GM18502 (cell line): ENCODE data around the gene RABAC1.
A peak's percentile ranks its signal among the peaks of the same experiment; 100 is the strongest.

Experiments
- ATAC-seq: cut with Tn5 transposase; IDR thresholded peaks from one replicate; pipeline ENCODE4 v1.9.1; 2021; ENCODE audit warnings: mild to moderate bottlenecking; ENCODE audit not compliant: unreplicated experiment, poor library complexity

Gene RABAC1

DNA sequence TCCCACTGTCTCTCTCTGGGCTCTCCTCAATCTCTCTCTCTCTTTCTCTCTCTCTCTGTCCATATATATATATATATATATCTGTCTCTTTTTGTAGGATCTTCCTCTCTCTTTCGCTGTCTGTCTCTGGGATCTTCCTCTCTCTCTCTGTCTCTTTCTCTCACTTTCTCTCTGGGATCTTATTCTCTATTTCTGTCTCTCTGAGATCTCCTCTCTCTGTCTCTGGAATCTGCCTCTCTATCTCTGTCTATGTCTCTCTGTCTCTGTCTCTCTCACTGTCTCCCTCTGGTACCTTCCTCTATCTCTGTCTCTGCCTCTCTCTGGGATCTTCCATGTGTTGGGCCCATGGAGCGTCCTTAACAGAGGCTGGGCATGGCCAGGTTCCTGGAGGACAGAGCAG, 31.5 kb upstream of the RABAC1 start:
- no peak for ATAC-seq

DNA sequence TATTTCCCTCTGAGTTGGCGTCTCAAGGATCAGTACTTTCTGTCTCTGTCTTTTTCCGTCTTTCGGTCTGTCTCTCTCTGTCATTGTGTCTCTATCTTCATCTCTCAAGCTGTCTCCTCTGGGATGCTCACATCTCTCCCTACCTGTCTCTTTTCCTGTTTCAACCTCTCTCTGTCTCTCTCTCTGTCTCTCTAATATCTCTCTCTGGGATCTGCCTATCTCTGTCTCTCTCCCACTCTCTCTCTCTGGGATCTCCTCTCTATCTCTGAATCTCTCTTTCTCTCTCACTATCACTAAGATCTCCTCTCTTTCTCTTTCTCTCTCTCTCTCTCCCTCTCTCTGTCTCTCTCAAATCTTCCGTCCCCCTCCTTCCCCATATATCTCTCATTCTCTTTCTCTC, 30.9 kb upstream of the RABAC1 start:
- no peak for ATAC-seq

DNA sequence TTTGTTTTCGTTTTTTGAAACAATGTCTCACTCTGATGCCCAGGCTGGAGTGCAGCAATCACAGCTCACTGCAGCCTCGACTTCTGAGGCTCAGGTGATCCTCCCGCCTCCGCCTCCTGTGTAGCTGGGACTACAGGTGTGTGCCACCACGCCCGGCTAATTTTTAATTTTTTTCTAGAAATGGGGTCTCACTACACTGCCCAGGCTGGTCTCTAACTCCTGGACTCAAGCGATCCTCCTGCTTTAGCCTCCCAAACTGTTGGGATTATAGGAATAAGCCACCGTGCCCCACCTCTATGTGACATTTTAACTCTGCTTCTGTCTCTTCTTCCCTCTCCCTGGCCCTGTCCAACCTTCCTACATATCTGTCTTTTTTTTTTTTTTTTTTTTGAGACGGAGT, 29.8 kb upstream of the RABAC1 start:
- no peak for ATAC-seq

DNA sequence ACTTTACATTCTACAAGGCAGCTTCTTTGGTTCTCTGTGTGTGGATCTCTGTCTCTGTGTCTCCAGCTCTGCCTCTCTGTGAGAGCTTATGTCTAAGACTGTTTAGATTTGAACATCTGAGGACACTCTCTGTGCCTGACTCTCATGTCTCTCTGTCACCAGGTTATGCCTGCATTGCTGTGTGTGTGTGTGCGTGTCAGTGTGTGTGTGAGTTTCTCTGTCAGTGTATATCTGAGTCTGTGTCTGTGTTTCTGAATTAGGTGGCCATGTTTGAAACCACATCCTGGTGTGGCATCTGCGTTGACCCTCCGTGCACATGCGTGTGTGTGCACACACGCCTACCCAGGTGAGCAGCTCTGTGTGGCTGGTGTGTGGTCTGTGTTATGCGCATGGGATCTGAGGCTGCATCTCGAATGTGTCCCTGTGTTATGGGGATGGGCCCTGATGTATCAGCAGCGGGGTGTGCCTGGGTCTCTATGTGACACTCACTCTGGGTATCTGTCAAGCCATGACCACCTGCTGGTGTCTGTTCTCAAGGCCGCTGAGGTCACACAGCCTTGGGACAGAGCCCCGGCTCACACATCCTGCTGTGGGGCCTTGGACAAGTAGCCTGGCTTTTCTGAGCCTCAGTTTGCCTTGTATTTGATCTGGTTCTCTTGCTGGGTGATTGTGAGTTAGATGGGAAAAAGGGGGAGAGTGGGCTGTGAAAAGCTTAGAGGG, 28.2 kb upstream of the RABAC1 start:
- ATAC-seq, result no peak

DNA sequence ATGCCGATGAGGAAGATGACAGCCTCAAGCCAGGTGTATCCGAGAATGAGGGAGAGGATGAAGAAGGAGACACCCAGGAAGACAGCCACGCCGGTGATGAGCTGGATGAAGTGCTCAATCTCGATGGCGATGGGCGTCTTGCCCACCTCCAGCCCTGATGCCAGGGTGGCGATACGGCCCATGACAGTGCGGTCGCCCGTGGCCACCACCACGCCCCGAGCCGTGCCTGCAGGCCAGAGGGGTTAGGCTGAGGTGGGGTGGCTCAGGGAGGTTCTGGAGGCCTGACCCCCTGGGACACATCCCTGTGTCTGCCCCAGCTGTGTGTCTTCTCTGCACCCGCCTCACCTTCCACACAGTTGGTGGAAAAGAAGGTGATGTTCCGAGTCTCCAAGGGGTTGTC, 25.8 kb upstream of the RABAC1 start:
- ATAC-seq, result no peak

DNA sequence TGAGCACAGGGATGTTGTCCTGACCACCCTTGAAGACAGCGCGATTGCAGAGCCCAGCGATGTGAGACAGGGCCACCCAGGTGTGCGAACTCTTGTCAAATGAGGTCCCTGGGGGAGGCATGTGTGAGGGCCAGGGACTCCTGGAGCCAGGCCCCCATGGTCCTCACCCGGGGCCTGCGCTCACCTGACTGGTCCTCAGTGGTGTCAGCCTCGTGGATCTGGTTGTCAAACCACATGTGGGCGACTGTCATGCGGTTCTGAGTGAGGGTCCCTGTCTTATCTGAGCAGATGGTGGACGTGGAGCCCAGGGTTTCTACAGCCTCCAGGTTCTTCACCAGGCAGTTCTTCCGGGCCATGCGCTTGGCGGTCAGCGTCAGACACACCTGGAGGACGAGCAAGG, 22.6 kb upstream of the RABAC1 start:
- ATAC-seq, result no peak

DNA sequence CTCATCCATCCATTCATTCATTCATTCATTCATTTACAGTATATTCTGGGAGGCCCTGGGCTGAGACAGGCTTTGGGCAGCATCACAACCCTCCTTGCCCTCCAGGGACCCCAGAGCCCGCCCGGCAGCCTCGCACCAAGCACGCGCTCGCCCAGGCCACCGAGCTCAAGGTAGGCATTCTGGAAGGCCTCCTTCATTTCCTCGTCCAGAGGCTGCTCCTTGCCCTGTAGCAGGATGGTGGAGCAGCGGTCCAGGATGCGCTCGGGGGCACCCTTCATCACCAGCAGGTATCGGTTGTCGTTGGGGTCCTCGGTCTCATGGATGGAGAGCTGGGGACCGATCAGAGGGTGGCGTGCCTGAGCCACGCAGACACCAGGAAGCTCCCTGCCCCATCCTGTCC, 19.3 kb upstream of the RABAC1 start:
- no peak for ATAC-seq

DNA sequence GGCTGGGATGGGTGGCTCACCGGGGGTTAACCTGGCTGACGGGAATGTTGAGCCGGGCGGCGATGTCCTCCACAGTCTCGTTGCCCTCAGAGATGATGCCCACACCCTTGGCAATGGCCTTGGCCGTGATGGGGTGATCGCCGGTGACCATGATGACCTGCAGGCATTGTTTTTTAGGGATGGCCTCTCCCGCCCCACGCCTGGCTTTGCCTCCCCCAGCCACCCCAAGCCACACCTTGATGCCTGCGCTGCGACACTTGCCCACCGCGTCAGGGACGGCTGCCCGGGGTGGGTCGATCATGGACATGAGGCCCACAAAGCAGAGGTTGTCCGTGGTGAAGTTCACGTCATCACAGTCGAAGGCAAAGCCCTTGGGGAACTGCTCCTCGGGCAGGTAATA, 18.8 kb upstream of the RABAC1 start:
- ATAC-seq, result no peak

DNA sequence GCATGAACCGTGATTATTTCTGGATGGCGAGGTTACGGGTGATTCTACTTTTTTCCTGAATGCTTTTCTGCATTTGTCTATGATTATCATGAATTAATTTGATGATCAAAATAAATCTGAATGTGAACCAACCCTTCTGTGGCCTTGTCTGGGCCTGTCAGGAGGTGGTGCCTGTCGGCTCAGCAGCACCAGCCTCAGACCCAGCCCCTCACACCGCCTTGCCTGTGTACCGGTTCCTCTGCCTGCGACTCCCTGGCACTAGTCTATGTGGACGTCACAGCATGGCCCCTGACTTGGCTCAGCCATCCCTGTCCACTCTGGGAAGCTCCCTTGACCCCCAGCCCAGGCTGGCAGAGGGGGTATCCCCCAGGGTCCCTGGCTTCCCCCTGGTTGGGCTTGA, 15.5 kb upstream of the RABAC1 start:
- ATAC-seq, result no peak

DNA sequence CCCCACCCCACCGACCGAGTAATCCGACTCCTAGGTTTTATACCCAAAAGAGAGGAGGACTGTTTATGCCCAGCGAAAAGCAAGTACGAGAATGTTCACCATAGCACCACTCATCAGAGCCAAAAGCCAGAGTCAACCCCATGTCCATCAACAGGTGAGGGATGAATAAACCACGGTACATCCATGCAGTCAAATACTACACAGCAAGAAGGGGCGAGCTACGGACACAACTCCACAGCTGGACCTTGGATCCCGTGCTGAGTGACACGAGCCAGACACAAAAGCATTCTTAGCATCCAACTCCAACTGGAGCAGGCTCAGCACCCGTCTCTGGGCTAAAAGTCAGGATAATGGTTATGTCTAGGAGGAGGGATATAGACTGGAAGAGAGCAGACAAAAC, 12.2 kb upstream of the RABAC1 start:
- no peak for ATAC-seq

DNA sequence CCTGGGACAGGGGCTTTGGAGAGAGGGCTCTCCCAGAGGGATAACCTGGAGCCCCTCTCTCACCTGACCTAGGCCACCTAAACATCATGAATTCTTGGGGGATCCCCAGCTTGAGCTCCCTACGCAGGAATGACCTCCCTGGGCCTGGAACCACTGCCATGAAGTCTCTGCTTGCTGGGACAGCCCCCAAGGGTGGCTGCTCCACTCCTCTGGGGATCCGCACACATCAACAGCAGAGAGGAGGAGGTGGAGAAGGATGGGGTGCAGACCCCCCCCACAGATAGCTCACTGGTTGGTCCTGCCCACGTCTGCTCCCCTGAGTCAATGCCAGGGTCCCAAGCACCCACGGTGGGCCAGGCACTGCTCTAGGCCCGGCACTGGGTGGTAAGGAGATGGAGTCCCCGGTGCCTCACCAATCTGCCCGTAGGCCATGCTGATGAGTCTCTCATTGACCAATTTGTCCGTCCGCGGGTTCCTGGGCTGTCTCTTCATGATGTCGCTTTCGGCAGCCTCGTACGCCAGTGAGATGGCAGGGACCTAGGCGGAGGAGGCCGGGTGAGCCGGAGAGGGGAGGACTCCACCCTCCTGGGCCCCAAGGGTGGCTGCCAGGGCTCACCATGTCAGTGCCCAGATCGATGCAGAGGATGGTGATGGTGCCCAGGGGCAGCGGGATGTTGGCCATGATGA, 10.8 kb upstream of the RABAC1 start:
- no peak for ATAC-seq

DNA sequence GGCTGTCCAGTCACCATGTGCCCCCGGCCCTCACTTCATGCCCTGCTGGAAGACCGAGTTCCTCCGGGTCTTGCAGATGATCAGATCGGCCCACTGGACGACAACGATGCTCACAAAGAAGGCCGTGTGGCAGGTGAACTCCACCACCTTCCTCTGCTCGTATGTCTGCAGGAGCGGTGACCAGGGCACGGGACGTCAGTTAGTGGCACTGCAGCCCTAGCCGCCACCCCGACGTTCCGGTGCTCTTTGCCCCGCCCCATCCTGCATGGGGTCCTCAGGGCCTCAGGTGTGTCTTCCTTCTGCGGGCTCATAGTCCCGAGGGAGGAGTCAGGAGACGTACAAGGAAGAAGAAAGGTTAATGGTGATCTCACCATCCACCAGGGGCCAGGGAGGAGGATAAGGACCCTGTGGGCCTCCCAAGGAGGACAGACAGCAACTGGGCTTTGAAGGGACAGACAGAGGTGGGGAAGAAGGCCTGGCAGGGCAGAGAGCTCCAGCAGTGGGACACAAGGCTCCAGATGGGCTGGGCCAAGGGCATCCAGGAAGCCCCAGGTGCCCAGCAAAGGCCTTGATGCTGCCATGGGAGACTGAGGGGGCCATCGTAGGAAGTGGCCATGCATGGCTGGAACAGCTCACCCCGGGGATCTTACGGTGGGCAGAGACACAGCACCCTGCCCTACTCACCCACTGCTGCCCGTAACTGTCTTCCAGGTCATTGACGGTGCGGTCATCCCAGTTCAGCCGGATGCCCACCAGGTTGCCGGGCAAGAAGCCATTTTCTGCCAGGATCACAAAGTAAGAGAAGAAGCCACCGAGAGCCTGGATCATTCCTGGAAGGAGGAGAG, 9.9 kb upstream of the RABAC1 start:
- no peak for ATAC-seq

DNA sequence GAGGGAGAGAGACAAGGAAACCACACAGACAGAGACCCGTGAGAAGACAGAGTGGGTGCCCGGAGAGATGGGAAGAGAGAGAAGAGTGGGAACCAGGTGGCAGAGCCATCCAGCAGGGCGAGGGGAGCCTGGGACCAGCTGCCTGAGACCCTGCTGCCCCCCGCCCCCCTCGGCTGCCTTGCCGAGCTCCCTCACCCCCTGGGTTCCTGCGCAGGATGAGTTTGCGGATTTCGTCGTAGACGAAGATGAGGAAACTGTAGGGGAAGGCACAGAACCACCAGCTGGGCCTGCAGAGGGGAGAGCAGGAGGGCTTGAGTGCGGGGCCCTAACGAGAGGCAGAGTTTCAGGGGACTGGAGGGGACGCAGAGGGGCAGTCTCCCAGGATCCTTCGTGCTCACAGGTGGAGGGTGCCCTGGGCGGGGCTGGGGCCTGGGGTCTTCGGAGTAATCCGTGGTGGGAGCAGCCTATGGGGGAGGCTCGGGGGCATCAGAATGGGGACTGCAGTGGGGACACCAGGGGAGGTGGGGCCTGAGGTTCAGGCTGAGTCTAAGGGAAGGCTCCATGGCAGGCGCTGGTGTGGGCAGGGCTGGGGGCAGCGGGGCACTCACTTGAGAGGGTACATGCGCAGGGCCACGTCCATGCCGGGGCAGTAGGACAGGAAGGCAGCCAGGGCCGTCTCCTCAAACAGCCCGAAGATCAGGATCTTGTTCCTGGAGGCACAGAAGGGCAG, 8.1 kb upstream of the RABAC1 start:
- no peak for ATAC-seq

DNA sequence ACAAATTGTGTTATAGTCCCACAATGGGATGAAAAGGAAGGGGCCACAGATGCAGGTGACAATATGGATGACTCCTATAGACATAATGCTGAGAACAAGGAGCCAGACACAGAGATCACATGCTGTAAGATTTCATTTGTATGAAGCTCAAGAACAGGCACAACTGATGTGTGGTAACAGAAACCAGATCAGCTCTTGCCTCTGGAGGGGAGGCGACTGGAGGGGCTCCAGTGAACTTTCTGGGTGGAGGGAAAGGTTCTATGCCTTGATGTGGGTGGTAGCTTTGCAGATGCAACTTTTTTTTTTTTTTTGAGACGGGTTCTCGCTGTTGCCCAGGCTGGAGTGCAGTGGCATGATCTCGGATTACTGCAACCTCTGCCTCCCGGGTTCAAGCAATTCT, 6.0 kb upstream of the RABAC1 start:
- ATAC-seq, result no peak

DNA sequence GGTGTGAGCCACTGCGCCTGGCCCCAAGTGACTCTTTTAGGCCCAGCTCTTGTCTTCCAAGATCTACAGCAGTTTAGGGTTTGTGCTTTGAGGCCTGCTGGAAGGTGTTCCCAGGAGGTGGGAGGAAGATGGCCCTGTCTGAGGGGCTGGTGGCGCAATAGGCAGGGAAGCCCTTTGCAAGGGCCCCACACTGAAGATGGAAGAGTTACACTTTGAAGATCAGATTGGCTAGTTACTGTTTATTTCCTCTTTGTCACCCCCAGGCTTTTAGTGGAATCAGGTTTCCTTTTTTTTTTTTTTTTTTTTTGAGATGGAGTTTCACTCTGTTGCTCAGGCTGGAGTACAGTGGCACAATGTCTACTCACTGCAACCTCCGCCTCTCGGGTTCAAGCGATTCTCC, 1.9 kb upstream of the RABAC1 start:
- ATAC-seq, result no peak

DNA sequence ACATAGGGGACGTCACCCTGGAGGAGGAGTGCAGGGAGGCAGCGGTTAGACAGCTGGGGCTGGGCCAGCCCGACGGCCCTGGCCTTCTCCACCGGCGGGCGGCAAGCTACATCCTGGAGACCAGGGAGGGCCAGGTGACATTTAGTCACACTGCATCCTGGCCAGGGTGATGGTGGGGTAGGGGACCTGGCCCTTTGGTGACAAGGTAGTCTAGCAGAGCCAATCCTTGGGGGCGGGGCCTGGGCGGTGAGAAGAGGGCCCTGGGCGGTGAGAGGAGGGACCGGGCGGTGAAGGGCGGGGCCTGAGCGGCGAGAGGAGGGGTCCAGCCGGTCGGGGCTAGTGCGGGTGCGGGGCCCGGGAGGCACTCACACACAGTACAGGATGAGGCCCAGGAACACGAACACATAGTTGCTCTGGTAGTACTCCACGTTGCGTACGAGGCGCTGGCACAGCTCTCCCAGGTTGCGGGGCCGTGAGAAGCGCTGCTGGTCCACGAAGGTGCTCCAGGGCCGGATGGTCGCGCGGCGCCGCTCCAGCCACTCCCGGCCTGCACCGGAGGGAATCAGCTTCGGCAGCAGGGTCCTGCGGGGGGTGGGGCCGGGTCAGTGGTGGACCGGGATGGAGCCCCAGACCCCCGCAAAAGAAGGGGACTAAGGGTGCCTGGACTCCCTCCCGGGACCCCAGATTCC, 610 bp downstream of the RABAC1 start:
- peak; percentile 60 for ATAC-seq

DNA sequence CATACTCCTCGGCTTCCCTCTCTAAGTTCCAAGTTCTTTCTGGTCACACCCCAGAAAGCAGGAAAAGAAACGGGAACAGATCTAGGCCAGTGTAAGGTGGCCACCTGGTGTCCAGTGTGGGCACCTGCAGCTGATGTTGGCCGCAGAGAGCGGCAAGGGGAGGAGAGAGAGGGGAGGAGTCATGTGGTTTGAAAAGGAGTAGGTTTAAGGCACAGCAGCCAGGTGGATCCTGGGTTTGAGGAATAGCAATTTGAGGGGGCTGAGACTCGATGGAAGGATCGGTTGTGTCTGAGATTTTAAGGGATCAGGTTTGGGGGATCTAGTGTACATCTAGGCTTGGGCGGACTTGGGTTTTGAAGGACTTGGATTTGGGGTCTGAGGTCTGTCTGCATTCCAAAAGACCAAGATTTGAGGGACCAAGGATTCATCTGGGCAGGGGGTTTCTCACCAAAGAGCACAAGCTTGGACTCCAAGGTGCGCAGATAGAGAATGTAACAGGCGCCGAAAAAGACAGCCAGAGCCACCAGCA, 1.2 kb downstream of the RABAC1 start:
- no peak for ATAC-seq

DNA sequence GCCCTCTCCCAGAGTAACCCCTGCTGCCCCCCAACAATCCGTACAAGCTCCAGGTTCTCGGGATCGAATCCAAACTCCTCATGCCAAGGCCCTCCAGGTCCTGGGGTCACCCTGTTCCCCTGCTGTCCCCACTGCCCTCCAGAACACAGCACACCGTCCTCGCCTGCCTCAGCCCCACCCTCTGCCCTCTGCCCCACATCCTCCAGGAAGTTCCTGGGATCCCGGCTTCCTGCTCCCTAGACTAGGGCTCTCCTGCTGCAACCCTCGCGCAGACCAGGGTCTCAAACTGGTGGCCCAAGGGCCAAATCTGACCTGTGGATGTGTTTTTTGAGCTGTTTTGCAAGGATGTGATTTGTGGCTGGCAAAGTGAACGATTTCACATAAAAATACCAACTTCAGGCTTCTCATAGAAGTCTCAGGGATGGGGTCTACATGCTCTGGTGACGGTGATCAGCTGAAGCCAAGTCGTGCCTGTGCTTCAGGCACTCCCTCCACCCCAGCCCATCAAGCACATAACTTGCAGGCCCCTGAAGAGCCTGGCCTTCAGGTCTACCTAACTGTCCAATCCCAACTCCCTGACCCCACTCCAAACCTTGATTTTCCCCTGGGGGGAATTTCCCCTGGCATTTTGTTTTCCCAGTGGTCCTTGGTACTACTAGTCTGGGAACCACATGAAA, 1.8 kb downstream of the RABAC1 start:
- no peak for ATAC-seq

DNA sequence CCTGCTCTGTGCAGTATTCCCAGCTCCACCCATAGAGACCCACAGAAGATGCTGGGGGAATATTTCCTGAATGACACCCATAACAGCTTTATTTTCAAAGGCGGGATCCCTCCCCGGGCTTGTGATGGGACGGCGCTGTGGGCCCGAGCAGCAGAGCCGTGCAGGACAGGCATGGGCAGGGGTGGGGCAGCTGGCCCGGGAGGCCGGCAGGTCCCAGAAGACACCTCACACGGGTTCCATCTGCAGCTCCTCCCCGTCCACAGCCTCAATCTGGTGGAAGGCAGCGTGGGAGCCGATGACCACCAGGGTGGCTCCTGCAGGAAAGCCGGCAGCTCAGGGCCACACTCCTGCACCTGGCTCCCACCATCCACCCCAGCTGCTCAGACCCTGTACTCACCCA, 2.5 kb downstream of the RABAC1 start:
- no peak for ATAC-seq
